Measurements from ENCODE around the gene ANGPTL2. TPM values are rescaled to one million over a fixed set of nuclear protein-coding genes. Genes with fewer than 3 reads are reported as not detected.

The ANGPTL2 gene
- total RNA-seq, 4 donors from 2014 or later = 29.5 to 57.0 (median 41.3) TPM

DNA sequence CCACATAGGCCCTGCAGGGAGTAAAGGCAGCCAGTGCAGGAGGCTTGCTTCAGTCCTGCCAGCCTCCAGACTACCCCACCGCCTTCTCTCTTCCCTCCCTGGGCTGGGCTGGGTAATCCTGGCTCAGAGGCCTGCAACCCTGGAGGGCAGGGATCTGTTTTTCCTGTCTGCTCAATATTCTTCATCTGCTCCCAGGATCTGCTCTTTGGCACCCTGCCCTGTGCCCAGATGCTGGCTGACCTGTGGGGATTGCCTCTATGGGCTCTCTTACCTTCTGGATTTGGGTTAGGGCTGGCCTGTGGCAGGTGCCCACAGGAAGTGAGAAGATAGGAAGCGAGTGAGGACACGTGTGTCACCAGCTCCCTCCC, 7.3 kb upstream of the ANGPTL2 start:
- 87% methylated on average over 3 of the region's 3 CpGs for WGBS
- TF ChIP-seq POLR2A (IDR thresholded peaks at IDR 0.05; ENCODE audit: low read depth) (no peak), POLR2AphosphoS5 (IDR thresholded peaks at IDR 0.05) (no peak), EP300 (IDR thresholded peaks at IDR 0.05) (no peak)
- TF ChIP-seq, protein P1, sequence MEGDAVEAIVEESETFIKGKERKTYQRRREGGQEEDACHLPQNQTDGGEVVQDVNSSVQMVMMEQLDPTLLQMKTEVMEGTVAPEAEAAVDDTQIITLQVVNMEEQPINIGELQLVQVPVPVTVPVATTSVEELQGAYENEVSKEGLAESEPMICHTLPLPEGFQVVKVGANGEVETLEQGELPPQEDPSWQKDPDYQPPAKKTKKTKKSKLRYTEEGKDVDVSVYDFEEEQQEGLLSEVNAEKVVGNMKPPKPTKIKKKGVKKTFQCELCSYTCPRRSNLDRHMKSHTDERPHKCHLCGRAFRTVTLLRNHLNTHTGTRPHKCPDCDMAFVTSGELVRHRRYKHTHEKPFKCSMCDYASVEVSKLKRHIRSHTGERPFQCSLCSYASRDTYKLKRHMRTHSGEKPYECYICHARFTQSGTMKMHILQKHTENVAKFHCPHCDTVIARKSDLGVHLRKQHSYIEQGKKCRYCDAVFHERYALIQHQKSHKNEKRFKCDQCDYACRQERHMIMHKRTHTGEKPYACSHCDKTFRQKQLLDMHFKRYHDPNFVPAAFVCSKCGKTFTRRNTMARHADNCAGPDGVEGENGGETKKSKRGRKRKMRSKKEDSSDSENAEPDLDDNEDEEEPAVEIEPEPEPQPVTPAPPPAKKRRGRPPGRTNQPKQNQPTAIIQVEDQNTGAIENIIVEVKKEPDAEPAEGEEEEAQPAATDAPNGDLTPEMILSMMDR (IDR thresholded peaks at IDR 0.05) = no peak
- no peaks in the 10 kb centered on the region for H3K9me3 ChIP-seq
- no peak overlapping the region for H3K4me3 ChIP-seq
- peaks cover 56 to 78% (median 74%) of the 10 kb centered on the region in 4 donors for H3K4me1 ChIP-seq
- no peak for DNase-seq (ENCODE audit: extremely low spot score)
- H3K27ac ChIP-seq (replicated peaks in 1 of 4) = peak overlapping the region; percentile 40 to 65 (median 58)
- no peaks in the 10 kb centered on the region for H3K27me3 ChIP-seq
- H3K36me3 ChIP-seq = no peaks in the 10 kb centered on the region
- intact Hi-C loops (cut with DNase I) = no loop called here

DNA sequence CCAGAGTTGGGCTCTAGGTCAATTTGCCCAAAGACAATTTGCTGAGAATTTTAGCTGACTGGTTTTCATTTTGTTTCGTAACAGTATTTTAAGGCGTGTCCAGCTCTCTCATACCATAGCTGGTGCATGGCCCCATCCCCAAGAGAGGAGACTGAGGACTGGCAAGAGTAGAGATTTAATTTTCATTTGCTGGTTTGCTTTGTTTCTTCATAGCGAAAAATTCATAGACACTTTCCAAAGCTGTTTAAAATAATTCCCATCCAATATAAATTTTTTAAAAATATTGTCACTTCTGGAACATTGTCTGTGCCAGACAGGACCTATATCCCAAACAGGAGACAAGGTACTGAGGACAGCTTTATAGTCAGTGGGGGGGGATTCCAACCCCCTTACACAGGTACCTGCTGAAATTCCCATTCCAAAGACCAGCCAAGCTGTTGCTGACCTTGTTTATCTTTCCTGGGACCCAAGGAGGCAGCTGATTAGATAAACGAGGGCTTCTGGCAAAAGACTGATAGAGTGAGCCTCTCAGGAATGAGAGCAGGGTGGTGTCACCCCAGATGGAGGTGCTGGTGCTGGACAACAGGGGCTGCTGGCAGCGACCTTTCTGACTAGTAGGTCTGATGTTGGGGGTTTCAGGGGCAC, 6.8 kb upstream of the ANGPTL2 start:
- DNase-seq (ENCODE audit: extremely low spot score) = no peak
- H3K36me3 ChIP-seq = no peaks in the 10 kb centered on the region
- no peaks in the 10 kb centered on the region for H3K9me3 ChIP-seq
- no peak for TF ChIP-seq POLR2AphosphoS5 (IDR thresholded peaks at IDR 0.05)
- TF ChIP-seq EP300 (IDR thresholded peaks at IDR 0.05) = no peak
- TF ChIP-seq, protein P1 (IDR thresholded peaks at IDR 0.05) = no peak
- TF ChIP-seq POLR2A (IDR thresholded peaks at IDR 0.05; ENCODE audit: low read depth) = no peak
- peaks cover 51 to 74% (median 70%) of the 10 kb centered on the region in 4 donors for H3K4me1 ChIP-seq
- intact Hi-C loops (cut with DNase I) = no loop called here
- H3K4me3 ChIP-seq = no peak overlapping the region
- H3K27ac ChIP-seq (replicated peaks in 1 of 4) = peak overlapping the region; percentile 40 to 65 (median 58)
- H3K27me3 ChIP-seq = no peaks in the 10 kb centered on the region
- WGBS = 89% methylated on average over 4 of the region's 5 CpGs

DNA sequence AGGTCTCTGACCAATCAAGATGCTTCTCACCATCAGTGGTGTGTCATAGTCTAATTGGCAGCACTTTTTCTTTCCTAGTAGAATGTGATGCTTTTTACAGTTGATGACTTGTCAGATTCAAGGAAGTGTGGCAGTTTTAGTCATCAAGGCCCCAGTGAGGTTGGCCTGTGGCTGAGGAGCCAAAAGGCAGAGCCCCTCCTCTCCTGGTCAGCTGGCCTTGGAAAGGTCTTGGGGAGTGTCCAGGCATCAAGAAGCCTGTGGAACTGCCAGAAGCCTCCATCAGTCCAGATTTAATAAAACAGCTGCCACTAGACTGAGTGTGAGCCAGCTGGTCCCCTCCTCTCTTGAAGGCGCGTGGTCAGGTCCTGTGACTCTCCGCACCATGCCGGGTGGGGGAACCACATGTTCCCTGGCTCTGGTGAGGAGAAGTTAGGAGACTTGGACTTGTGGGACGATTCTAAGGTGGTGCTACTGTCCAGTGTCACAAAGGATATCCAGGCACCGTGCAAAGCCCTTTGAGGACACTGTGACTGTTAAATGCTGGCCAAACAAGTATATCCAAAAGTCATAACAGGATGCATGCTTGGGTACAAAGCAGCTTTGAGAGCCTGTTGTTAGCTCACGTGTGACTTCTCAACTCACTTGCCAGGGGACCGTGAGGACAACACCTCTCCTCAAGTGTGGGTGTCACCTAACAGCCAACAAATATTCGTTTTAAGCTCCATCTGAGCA, 6.1 kb upstream of the ANGPTL2 start:
- H3K4me3 ChIP-seq = no peak overlapping the region
- peaks cover 47 to 74% (median 68%) of the 10 kb centered on the region in 4 donors for H3K4me1 ChIP-seq
- DNase-seq (ENCODE audit: extremely low spot score) = no peak
- H3K27me3 ChIP-seq = no peaks in the 10 kb centered on the region
- WGBS = 64% methylated on average over 8 of the region's 9 CpGs
- H3K27ac ChIP-seq (replicated peaks in 1 of 4) = peak overlapping the region; percentile 40 to 65 (median 58)
- intact Hi-C loops (cut with DNase I) = no loop called here
- no peaks in the 10 kb centered on the region for H3K36me3 ChIP-seq
- TF ChIP-seq POLR2A (IDR thresholded peaks at IDR 0.05; ENCODE audit: low read depth) (no peak), POLR2AphosphoS5 (IDR thresholded peaks at IDR 0.05) (peak; percentile 17 to 86), EP300 (IDR thresholded peaks at IDR 0.05) (no peak)
- no peaks in the 10 kb centered on the region for H3K9me3 ChIP-seq

DNA sequence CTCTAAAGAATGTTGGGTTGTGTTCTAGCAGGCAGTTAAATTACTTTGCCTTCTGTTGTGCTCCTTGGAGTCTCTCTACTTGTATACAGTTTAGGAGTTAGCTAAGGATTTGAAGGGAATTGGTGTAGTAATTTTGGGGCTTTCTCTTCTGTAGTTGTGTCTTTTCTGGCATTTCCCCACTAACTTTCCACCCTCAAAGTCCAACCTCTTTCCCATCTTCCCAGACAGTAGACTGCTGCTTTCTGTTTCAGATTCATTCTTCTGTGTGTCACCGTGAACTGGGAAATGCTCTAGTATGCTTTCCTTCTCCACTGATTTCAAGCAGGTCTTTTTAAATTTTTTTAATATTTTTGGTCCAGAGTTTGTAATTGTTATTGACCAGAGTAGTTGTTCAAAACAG, 4.5 kb upstream of the ANGPTL2 start:
- intact Hi-C loops (cut with DNase I) = no loop called here
- Histone ChIP-seq H3K9me3 (no peaks in the 10 kb centered on the region), H3K4me3 (no peak overlapping the region), H3K36me3 (no peaks in the 10 kb centered on the region), H3K27me3 (no peaks in the 10 kb centered on the region), H3K4me1 (peaks cover 45 to 74% (median 68%) of the 10 kb centered on the region in 4 donors), H3K27ac (replicated peaks in 1 of 4) (peak overlapping the region; percentile 54 to 68 (median 63))
- TF ChIP-seq, protein P1 (IDR thresholded peaks at IDR 0.05) = no peak
- no peak for TF ChIP-seq POLR2A (IDR thresholded peaks at IDR 0.05; ENCODE audit: low read depth)
- 71% methylated on average over 1 of the region's 1 CpG for WGBS
- DNase-seq (ENCODE audit: extremely low spot score) = no peak

DNA sequence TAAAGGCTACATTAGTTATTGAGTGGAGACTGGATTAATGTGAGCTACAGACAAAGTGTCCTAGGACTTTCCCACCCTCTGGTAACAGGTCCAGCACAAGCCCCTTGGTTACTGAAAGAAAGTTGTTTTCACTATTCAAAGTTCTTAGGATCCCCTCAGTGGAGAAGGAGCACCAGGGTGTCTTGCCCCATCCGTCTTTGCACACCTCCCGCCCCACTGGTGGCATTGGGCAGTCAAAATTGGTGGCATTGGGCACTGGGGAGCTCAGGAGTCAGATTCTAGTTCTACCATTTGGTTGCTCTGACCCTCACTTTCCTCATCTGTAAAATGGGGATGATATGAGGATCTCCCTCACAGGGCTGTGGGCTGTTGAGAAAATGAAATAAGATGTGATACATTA, 2.4 kb upstream of the ANGPTL2 start:
- 91% methylated on average over 2 of the region's 2 CpGs for WGBS
- H3K36me3 ChIP-seq = peaks cover 0 to under 1% (median 0%) of the 10 kb centered on the region in 4 donors
- H3K4me1 ChIP-seq = peaks cover 37 to 77% (median 76%) of the 10 kb centered on the region in 4 donors

More for the DNA sequence above, 2.4 kb upstream of the ANGPTL2 start:
- Histone ChIP-seq H3K4me3 (no peak overlapping the region), H3K9me3 (no peaks in the 10 kb centered on the region), H3K27ac (replicated peaks in 1 of 4) (peak overlapping the region; percentile 91 to 96 (median 94)), H3K27me3 (no peaks in the 10 kb centered on the region)
- TF ChIP-seq, protein P1 (IDR thresholded peaks at IDR 0.05) = no peak
- no peak for TF ChIP-seq POLR2A (IDR thresholded peaks at IDR 0.05; ENCODE audit: low read depth)
- no peak for TF ChIP-seq EP300 (IDR thresholded peaks at IDR 0.05)
- TF ChIP-seq POLR2AphosphoS5 (IDR thresholded peaks at IDR 0.05) = no peak
- no peak for DNase-seq (ENCODE audit: extremely low spot score)
- intact Hi-C loops (cut with DNase I) = loop anchor here (5.0 kb wide), 1 partner anchor 63 kb away; no protein-coding TSS in a partner anchor

Measured in esophagus muscularis mucosa (tissue), 4 donors.